ENCODE measurements around the gene DEK. TPM values are rescaled to one million over a fixed set of nuclear protein-coding genes. Genes with fewer than 3 reads are reported as not detected.
"Not testable (repeated sequence)": the region's sequence is repeated elsewhere in the genome, so short reads cannot be mapped to it uniquely, and the experiment has no call there.

Gene DEK
- total RNA-seq: 43.2 to 53.0 TPM (median 46.7 TPM) in 3 replicates
- long read RNA-seq, transcript DEK-202 (11 exons, 3,427 nt): major isoform, 103 of 131 reads
- long read RNA-seq, partial matches to known transcripts: 9 of 131 reads
- long read RNA-seq, other reads (novel, unspliced or antisense): 19 of 131 reads

- H3K4me3 Mint-ChIP-seq (ENCODE audit: unreplicated experiment): peak within 1 kb of the TSS; percentile 96
- no peaks in the 10 kb centered on the region for H3K27me3 Mint-ChIP-seq (ENCODE audit: low read depth)
- peaks cover 50% of the 10 kb centered on the region for H3K4me1 Mint-ChIP-seq (ENCODE audit: low read depth)
- H3K27ac Mint-ChIP-seq (ENCODE audit: unreplicated experiment): peak within 1 kb of the TSS; percentile 97
- no peaks in the 10 kb centered on the region for H3K36me3 Mint-ChIP-seq (ENCODE audit: low read depth)
- no peak for DNase-seq (ENCODE audit: low spot score)
- TF ChIP-seq CTCF (IDR thresholded peaks at IDR 0.05): peak; percentile 79
- no peaks in the 10 kb centered on the region for H3K9me3 Mint-ChIP-seq (ENCODE audit: low read depth)
These were observed at the start of gene DEK for GRCh38 chr6:18264219-18264922. Gene DEK, minus strand, starts transcription at chr6:18264530. Its CDS starts 543 bp downstream, at chr6:18263987.

GRCh38 chr6:18312368-18312767 lies 48.0 kb upstream of the DEK start:
- Mint-ChIP-seq H3K9me3 (ENCODE audit: low read depth) (peaks cover 4% of the 10 kb centered on the region), H3K4me3 (ENCODE audit: unreplicated experiment) (no peak overlapping the region), H3K4me1 (ENCODE audit: low read depth) (peaks cover 22% of the 10 kb centered on the region), H3K27me3 (ENCODE audit: low read depth) (no peaks in the 10 kb centered on the region), H3K27ac (ENCODE audit: unreplicated experiment) (no peak overlapping the region), H3K36me3 (ENCODE audit: low read depth) (no peaks in the 10 kb centered on the region)
- no peak for DNase-seq (ENCODE audit: low spot score)
- TF ChIP-seq CTCF (IDR thresholded peaks at IDR 0.05): no peak

GRCh38 chr6:18310010-18310409 lies 45.7 kb upstream of the DEK start:
- H3K4me1 Mint-ChIP-seq (ENCODE audit: low read depth): peaks cover 30% of the 10 kb centered on the region
- H3K27ac Mint-ChIP-seq (ENCODE audit: unreplicated experiment); H3K36me3 Mint-ChIP-seq (ENCODE audit: low read depth); DNase-seq (ENCODE audit: low spot score); H3K27me3 Mint-ChIP-seq (ENCODE audit: low read depth); H3K4me3 Mint-ChIP-seq (ENCODE audit: unreplicated experiment); H3K9me3 Mint-ChIP-seq (ENCODE audit: low read depth): not testable (repeated sequence)

- no peak overlapping the region for H3K4me3 Mint-ChIP-seq (ENCODE audit: unreplicated experiment)
- no peak overlapping the region for H3K27ac Mint-ChIP-seq (ENCODE audit: unreplicated experiment)
- H3K27me3 Mint-ChIP-seq (ENCODE audit: low read depth): no peaks in the 10 kb centered on the region
- H3K9me3 Mint-ChIP-seq (ENCODE audit: low read depth): peaks cover 4% of the 10 kb centered on the region
- no peak for DNase-seq (ENCODE audit: low spot score)
- no peak for TF ChIP-seq CTCF (IDR thresholded peaks at IDR 0.05)
- no peaks in the 10 kb centered on the region for H3K36me3 Mint-ChIP-seq (ENCODE audit: low read depth)
- H3K4me1 Mint-ChIP-seq (ENCODE audit: low read depth): peaks cover 29% of the 10 kb centered on the region
These were observed 44.7 kb upstream of the DEK start for GRCh38 chr6:18309046-18309445.

- Mint-ChIP-seq H3K27ac (ENCODE audit: unreplicated experiment) (peak overlapping the region; percentile 73), H3K4me3 (ENCODE audit: unreplicated experiment) (no peak overlapping the region)
These were observed 43.9 kb upstream of the DEK start for GRCh38 chr6:18308070-18308735.

More at GRCh38 chr6:18308070-18308735, 43.9 kb upstream of the DEK start:
- Mint-ChIP-seq H3K27me3 (ENCODE audit: low read depth) (no peaks in the 10 kb centered on the region), H3K4me1 (ENCODE audit: low read depth) (peaks cover 27% of the 10 kb centered on the region), H3K36me3 (ENCODE audit: low read depth) (no peaks in the 10 kb centered on the region), H3K9me3 (ENCODE audit: low read depth) (peaks cover 4% of the 10 kb centered on the region)
- no peak for TF ChIP-seq CTCF (IDR thresholded peaks at IDR 0.05)
- no peak for DNase-seq (ENCODE audit: low spot score)
